DOHH2 (cell line): ENCODE measurements around the gene SP2.

Experiments
- CTCF ChIP-seq: fragments of 200-600 bp; sonication (generic); IDR thresholded peaks from one replicate; pipeline ENCODE4 v1.5.1; 2014; ENCODE audit warnings: antibody characterized with exemption, mild to moderate bottlenecking, low read depth, low read length; ENCODE audit not compliant: poor library complexity, severe bottlenecking
- EZH2phosphoT487 ChIP-seq: fragments of 200-600 bp; sonication (generic); IDR thresholded peaks from 2 replicates; pipeline ENCODE4 v1.6.1; 2017; ENCODE audit warnings: borderline replicate concordance, mild to moderate bottlenecking, antibody characterized with exemption, low read length, moderate library complexity, mixed read lengths

- TF ChIP-seq EZH2phosphoT487 (no peak), CTCF (no peak)
Measured at GRCh38 chr17:47884905-47885730, 10.9 kb upstream of the SP2 start.
